K562 (cell line): Measurements from ENCODE around the gene PPM1N. TPM values are rescaled to one million over a fixed set of nuclear protein-coding genes. Genes with fewer than 3 reads are reported as not detected.

Experiments used
- ARID4B ChIP-seq: sonication (generic); formaldehyde crosslinking; IDR thresholded peaks from 2 replicates; pipeline ENCODE4 v1.8.0; 2022; ENCODE audit warnings: mild to moderate bottlenecking, missing genetic modification reagents
- CBX2 ChIP-seq: fragments of 200-600 bp; sonication (generic); IDR thresholded peaks from one replicate; pipeline ENCODE4 v1.6.1; 2012; ENCODE audit warnings: mild to moderate bottlenecking, low read length, inconsistent platforms; ENCODE audit not compliant: insufficient read depth, poor library complexity, severe bottlenecking
- FOXA1 ChIP-seq: fragments of 450-650 bp; IDR thresholded peaks from 2 replicates; pipeline ENCODE4 v1.6.1; 2016; ENCODE audit warnings: mild to moderate bottlenecking, borderline replicate concordance
- FOXK2 ChIP-seq, 2 experiments: fragments of 450-650 bp; IDR thresholded peaks in 1 of 2; conservative IDR thresholded peaks in 1 of 2; 2 replicates each; pipeline ENCODE4 v1.6.1; 2016; ENCODE audit warnings: low read depth in 2 of 2, mild to moderate bottlenecking in 1 of 2
- GTF2B ChIP-seq: IDR thresholded peaks from 2 replicates; pipeline ENCODE4 v1.6.1; 2011; ENCODE audit not compliant: insufficient read length; ENCODE audit errors: extremely low read depth
- HMG20A ChIP-seq: fragments of 450-650 bp; formaldehyde crosslinking; conservative IDR thresholded peaks from 2 replicates; pipeline ENCODE4 v1.4.0; 2020; ENCODE audit warnings: mild to moderate bottlenecking, mixed read lengths
- NCOA4 ChIP-seq: fragments of 450-650 bp; IDR thresholded peaks from 2 replicates; pipeline ENCODE4 v1.6.1; 2018; ENCODE audit warnings: mild to moderate bottlenecking; ENCODE audit not compliant: partially characterized antibody
- NCOA6 ChIP-seq: fragments of 450-650 bp; IDR thresholded peaks from 2 replicates; pipeline ENCODE4 v1.6.1; 2017; ENCODE audit warnings: mild to moderate bottlenecking
- NFE2 ChIP-seq: IDR thresholded peaks from 2 replicates; pipeline ENCODE4 v1.6.1; 2014; ENCODE audit warnings: antibody characterized with exemption, low read depth
- NFE2L1 ChIP-seq: fragments of 450-650 bp; IDR thresholded peaks from 2 replicates; pipeline ENCODE4 v1.6.1; 2016; ENCODE audit warnings: missing genetic modification characterization, low read depth, mild to moderate bottlenecking, missing compliant biosample characterization, moderate library complexity, borderline replicate concordance
- NRF1 ChIP-seq, 2 experiments: fragments of 450-650 bp; IDR thresholded peaks in 1 of 2; conservative IDR thresholded peaks in 1 of 2; 2 replicates each; pipeline ENCODE4 v1.6.1; 2014; ENCODE audit warnings: mild to moderate bottlenecking in 2 of 2
- RB1 ChIP-seq: fragments of 450-650 bp; IDR thresholded peaks from 2 replicates; pipeline ENCODE4 v1.6.1; 2017; ENCODE audit warnings: low read depth, mild to moderate bottlenecking
- RBM25 ChIP-seq: fragments of 200-400 bp; formaldehyde crosslinking; IDR thresholded peaks from 2 replicates; pipeline ENCODE4 v1.6.1; 2018; ENCODE audit warnings: low read length, low read depth, moderate library complexity; ENCODE audit not compliant: severe bottlenecking
- TBL1XR1 ChIP-seq, 2 experiments: IDR thresholded peaks; 2 replicates each; pipeline ENCODE4 v1.6.1; 2012; ENCODE audit warnings: improper control_type of control experiment in 2 of 2, low read length in 2 of 2, mild to moderate bottlenecking in 1 of 2
- TBP ChIP-seq: optimal IDR thresholded peaks from 2 replicates; pipeline ENCODE3; 2011; ENCODE audit warnings: low read depth, low read length, improper control_type of control experiment
- ZFP30 ChIP-seq: fragments of 250-450 bp; sonication (Bioruptor Pico); IDR thresholded peaks from 2 replicates; pipeline ENCODE4 v1.8.0; 2022; ENCODE audit warnings: moderate library complexity, mild to moderate bottlenecking, inconsistent platforms, borderline replicate concordance
- ZKSCAN1 ChIP-seq: fragments of 150-350 bp; IDR thresholded peaks from 2 replicates; pipeline ENCODE4 v1.6.1; 2016; ENCODE audit warnings: low read depth, low read length
- ZNF217 ChIP-seq: sonication (generic); formaldehyde crosslinking; IDR thresholded peaks from 2 replicates; pipeline ENCODE4 v1.8.0; 2022; ENCODE audit warnings: mild to moderate bottlenecking, missing genetic modification reagents
- ZNF551 ChIP-seq: fragments of 250-450 bp; sonication (Bioruptor Pico); IDR thresholded peaks from 2 replicates; pipeline ENCODE4 v1.5.0; 2021; ENCODE audit warnings: mild to moderate bottlenecking, moderate library complexity
- ZNF57 ChIP-seq: fragments of 450-650 bp; formaldehyde crosslinking; IDR thresholded peaks from 2 replicates; pipeline ENCODE4 v1.4.0; 2020; ENCODE audit warnings: mild to moderate bottlenecking, moderate library complexity
- ZSCAN29 ChIP-seq: fragments of 450-650 bp; IDR thresholded peaks from 2 replicates; pipeline ENCODE4 v1.6.1; 2017
- polyA plus RNA-seq, 8 experiments: library from polyadenylated mRNA; depleted of rRNA in 4 of 8; stranded (reverse) in 5 of 8; unstranded in 3 of 8; fragments of >200 nt; fragmentation: Nextera tagmentation in 2 of 8; fragmentation: Illumina TruSeq in 1 of 8; extraction: Ambion mirVana in 2 of 8; extraction: Trizol in 1 of 8; gene quantifications; 2 replicates each; pipeline versions ENCODE4 v1.2.1 to v1.2.3, GENCODE V29; 2011 to 2014; ENCODE audit warnings: inconsistent platforms in 1 of 8, missing spikeins in 1 of 8
- total RNA-seq, 7 experiments: library from RNA; depleted of rRNA in 6 of 7; stranded (reverse); fragments of >200 nt in 6 of 7; fragmentation: Illumina TruSeq in 2 of 7; extraction: Trizol in 2 of 7; gene quantifications; 2 replicates each; pipeline versions ENCODE4 v1.2.1 to v1.2.3, GENCODE V29; 2011 to 2021; ENCODE audit warnings: low replicate concordance in 1 of 7
- TF ChIP-seq, protein P1 (sequence below): fragments of 250-450 bp; sonication (Bioruptor Pico); IDR thresholded peaks from 2 replicates; pipeline ENCODE4 v1.4.0; 2020; ENCODE audit warnings: mild to moderate bottlenecking, moderate library complexity, borderline replicate concordance

Gene PPM1N
- total and polyA plus RNA-seq, 9 of the 15 experiments (the other 6 are each of a cell fraction or from before 2014, with no cell fraction given) = 4.5 to 15.6 (median 8.7) TPM

GRCh38 chr19:45514376-45515051 is 16.3 kb downstream of the PPM1N start (continued):
- no peak for TF ChIP-seq ZNF57 (CRISPR knock-in tag)
- no peak for TF ChIP-seq NFE2L1 (tag)
- TF ChIP-seq, protein P1, sequence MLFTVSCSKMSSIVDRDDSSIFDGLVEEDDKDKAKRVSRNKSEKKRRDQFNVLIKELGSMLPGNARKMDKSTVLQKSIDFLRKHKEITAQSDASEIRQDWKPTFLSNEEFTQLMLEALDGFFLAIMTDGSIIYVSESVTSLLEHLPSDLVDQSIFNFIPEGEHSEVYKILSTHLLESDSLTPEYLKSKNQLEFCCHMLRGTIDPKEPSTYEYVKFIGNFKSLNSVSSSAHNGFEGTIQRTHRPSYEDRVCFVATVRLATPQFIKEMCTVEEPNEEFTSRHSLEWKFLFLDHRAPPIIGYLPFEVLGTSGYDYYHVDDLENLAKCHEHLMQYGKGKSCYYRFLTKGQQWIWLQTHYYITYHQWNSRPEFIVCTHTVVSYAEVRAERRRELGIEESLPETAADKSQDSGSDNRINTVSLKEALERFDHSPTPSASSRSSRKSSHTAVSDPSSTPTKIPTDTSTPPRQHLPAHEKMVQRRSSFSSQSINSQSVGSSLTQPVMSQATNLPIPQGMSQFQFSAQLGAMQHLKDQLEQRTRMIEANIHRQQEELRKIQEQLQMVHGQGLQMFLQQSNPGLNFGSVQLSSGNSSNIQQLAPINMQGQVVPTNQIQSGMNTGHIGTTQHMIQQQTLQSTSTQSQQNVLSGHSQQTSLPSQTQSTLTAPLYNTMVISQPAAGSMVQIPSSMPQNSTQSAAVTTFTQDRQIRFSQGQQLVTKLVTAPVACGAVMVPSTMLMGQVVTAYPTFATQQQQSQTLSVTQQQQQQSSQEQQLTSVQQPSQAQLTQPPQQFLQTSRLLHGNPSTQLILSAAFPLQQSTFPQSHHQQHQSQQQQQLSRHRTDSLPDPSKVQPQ (CRISPR knock-in tag) = no peak
- TF ChIP-seq ZKSCAN1 = no peak
- no peak for TF ChIP-seq CBX2
- TF ChIP-seq ZNF551 (CRISPR knock-in tag) = no peak
- TF ChIP-seq ZSCAN29 = no peak
- no peak for TF ChIP-seq RB1
- TF ChIP-seq ZNF217 (CRISPR knock-in tag) = no peak
- no peak for TF ChIP-seq GTF2B
- TF ChIP-seq ZFP30 = no peak
- TF ChIP-seq TBL1XR1 (IDR thresholded peaks at IDR 0.05; ENCODE audit: low read length in 2 of 2) = no peak
- no peak for TF ChIP-seq FOXA1
- TF ChIP-seq NCOA4 = no peak
- no peak for TF ChIP-seq NFE2
- no peak for TF ChIP-seq TBP
- TF ChIP-seq NRF1 (conservative IDR thresholded peaks at IDR 0.05 in 1 of 2, IDR thresholded peaks at IDR 0.05 in 1 of 2) = no peak
- peak; percentile 92 for TF ChIP-seq RBM25
- no peak for TF ChIP-seq FOXK2 (conservative IDR thresholded peaks at IDR 0.05 in 1 of 2, IDR thresholded peaks at IDR 0.05 in 1 of 2; ENCODE audit: low read depth in 2 of 2)
- 0 out of 2 replicates have a peak, but pooled peaks have one; percentile 21 for TF ChIP-seq ARID4B (CRISPR knock-in tag)
- no peak for TF ChIP-seq HMG20A (CRISPR knock-in tag)
- no peak for TF ChIP-seq NCOA6
